Measurements from ENCODE around the gene OR51B2.

GRCh38 chr11:5367448-5368074, 43.5 kb upstream of the OR51B2 start:
- TF ChIP-seq, protein P1, sequence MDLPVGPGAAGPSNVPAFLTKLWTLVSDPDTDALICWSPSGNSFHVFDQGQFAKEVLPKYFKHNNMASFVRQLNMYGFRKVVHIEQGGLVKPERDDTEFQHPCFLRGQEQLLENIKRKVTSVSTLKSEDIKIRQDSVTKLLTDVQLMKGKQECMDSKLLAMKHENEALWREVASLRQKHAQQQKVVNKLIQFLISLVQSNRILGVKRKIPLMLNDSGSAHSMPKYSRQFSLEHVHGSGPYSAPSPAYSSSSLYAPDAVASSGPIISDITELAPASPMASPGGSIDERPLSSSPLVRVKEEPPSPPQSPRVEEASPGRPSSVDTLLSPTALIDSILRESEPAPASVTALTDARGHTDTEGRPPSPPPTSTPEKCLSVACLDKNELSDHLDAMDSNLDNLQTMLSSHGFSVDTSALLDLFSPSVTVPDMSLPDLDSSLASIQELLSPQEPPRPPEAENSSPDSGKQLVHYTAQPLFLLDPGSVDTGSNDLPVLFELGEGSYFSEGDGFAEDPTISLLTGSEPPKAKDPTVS (IDR thresholded peaks at IDR 0.05; ENCODE audit: low read depth, low read length), result no peak
- TF ChIP-seq USF2 (IDR thresholded peaks at IDR 0.05; ENCODE audit: borderline replicate concordance, low read depth, low read length) (no peak), MAX (IDR thresholded peaks at IDR 0.05; ENCODE audit: low read depth, low read length) (no peak), SP1 (IDR thresholded peaks at IDR 0.05; ENCODE audit: low read depth, low read length) (no peak), CTCF (IDR thresholded peaks at IDR 0.05 in 2 of 3, conservative IDR thresholded peaks at IDR 0.05 in 1 of 3; ENCODE audit: control insufficient read depth in 2 of 3, extremely low read depth in 1 of 3, insufficient read depth in 1 of 3, low read depth in 3 of 3, low read length in 3 of 3) (no peak), POLR2A (IDR thresholded peaks at IDR 0.05; ENCODE audit: low read depth, low read length) (no peak), ZNF274 (IDR thresholded peaks at IDR 0.05; ENCODE audit: insufficient read depth, insufficient read length) (no peak), SIN3A (IDR thresholded peaks at IDR 0.05; ENCODE audit: low read depth, low read length) (no peak), SUPT20H (IDR thresholded peaks at IDR 0.05; ENCODE audit: borderline replicate concordance, control insufficient read depth, low read depth, low read length) (no peak), FOS (IDR thresholded peaks at IDR 0.05; ENCODE audit: borderline replicate concordance, extremely low read depth, insufficient read length) (no peak)
- TF ChIP-seq, protein P2, sequence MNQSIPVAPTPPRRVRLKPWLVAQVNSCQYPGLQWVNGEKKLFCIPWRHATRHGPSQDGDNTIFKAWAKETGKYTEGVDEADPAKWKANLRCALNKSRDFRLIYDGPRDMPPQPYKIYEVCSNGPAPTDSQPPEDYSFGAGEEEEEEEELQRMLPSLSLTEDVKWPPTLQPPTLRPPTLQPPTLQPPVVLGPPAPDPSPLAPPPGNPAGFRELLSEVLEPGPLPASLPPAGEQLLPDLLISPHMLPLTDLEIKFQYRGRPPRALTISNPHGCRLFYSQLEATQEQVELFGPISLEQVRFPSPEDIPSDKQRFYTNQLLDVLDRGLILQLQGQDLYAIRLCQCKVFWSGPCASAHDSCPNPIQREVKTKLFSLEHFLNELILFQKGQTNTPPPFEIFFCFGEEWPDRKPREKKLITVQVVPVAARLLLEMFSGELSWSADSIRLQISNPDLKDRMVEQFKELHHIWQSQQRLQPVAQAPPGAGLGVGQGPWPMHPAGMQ (IDR thresholded peaks at IDR 0.05; ENCODE audit: borderline replicate concordance), result no peak

All from GM12878 (cell line).